Measurements from ENCODE around the gene RCBTB2. TPM values are rescaled to one million over a fixed set of nuclear protein-coding genes. Genes with fewer than 3 reads are reported as not detected.

The RCBTB2 gene
- total RNA-seq, 1 donor from 2014 or later, result 14.7 TPM

- intact Hi-C loops (cut with DNase I), result no loop called here
- DNase-seq (ENCODE audit: extremely low spot score in 2 of 2), result no peak
- no peak overlapping the region for H3K4me3 ChIP-seq
- H3K4me1 ChIP-seq, result no peaks in the 10 kb centered on the region
- no peaks in the 10 kb centered on the region for H3K27me3 ChIP-seq
- peaks cover 7% of the 10 kb centered on the region for H3K9me3 ChIP-seq
- H3K27ac ChIP-seq, result no peak overlapping the region
- TF ChIP-seq POLR2A (IDR thresholded peaks at IDR 0.05), result no peak
- TF ChIP-seq CTCF (IDR thresholded peaks at IDR 0.05), result no peak
- no peak for TF ChIP-seq POLR2AphosphoS5 (IDR thresholded peaks at IDR 0.05; ENCODE audit: insufficient read depth in 1 of 2, low read depth in 1 of 2)
- H3K36me3 ChIP-seq, result no peaks in the 10 kb centered on the region
Measured at GRCh38 chr13:48555441-48555840, 22.6 kb upstream of the RCBTB2 start.

GRCh38 chr13:48551329-48551728, 18.4 kb upstream of the RCBTB2 start:
- no peak for TF ChIP-seq POLR2AphosphoS5 (IDR thresholded peaks at IDR 0.05; ENCODE audit: insufficient read depth in 1 of 2, low read depth in 1 of 2)
- TF ChIP-seq POLR2A (IDR thresholded peaks at IDR 0.05), result no peak
- no peak for TF ChIP-seq CTCF (IDR thresholded peaks at IDR 0.05)
- Histone ChIP-seq H3K4me1 (no peaks in the 10 kb centered on the region), H3K27me3 (no peaks in the 10 kb centered on the region), H3K27ac (no peak overlapping the region), H3K9me3 (peaks cover 7% of the 10 kb centered on the region), H3K4me3 (no peak overlapping the region), H3K36me3 (no peaks in the 10 kb centered on the region)
- intact Hi-C loops (cut with DNase I), result no loop called here
- no peak for DNase-seq (ENCODE audit: extremely low spot score in 2 of 2)

- intact Hi-C loops (cut with DNase I), result no loop called here
- H3K27me3 ChIP-seq, result no peaks in the 10 kb centered on the region
- no peak overlapping the region for H3K27ac ChIP-seq
- no peaks in the 10 kb centered on the region for H3K36me3 ChIP-seq
- H3K4me1 ChIP-seq, result no peaks in the 10 kb centered on the region
- no peak for DNase-seq (ENCODE audit: extremely low spot score in 2 of 2)
- TF ChIP-seq POLR2AphosphoS5 (IDR thresholded peaks at IDR 0.05; ENCODE audit: insufficient read depth in 1 of 2, low read depth in 1 of 2), result no peak
- no peak for TF ChIP-seq POLR2A (IDR thresholded peaks at IDR 0.05)
- no peak for TF ChIP-seq CTCF (IDR thresholded peaks at IDR 0.05)
- H3K4me3 ChIP-seq, result no peak overlapping the region
- no peaks in the 10 kb centered on the region for H3K9me3 ChIP-seq
Measured at GRCh38 chr13:48549658-48550057, 16.8 kb upstream of the RCBTB2 start.

- DNase-seq (ENCODE audit: extremely low spot score in 2 of 2), result no peak
- Histone ChIP-seq H3K36me3 (no peaks in the 10 kb centered on the region), H3K27me3 (no peaks in the 10 kb centered on the region), H3K4me1 (peaks cover 7% of the 10 kb centered on the region), H3K4me3 (no peak overlapping the region), H3K9me3 (no peaks in the 10 kb centered on the region), H3K27ac (no peak overlapping the region)
- intact Hi-C loops (cut with DNase I), result no loop called here
- no peak for TF ChIP-seq POLR2A (IDR thresholded peaks at IDR 0.05)
- no peak for TF ChIP-seq CTCF (IDR thresholded peaks at IDR 0.05)
- no peak for TF ChIP-seq POLR2AphosphoS5 (IDR thresholded peaks at IDR 0.05; ENCODE audit: insufficient read depth in 1 of 2, low read depth in 1 of 2)
Measured at GRCh38 chr13:48547663-48548092, 14.8 kb upstream of the RCBTB2 start.

GRCh38 chr13:48545608-48546007, 12.7 kb upstream of the RCBTB2 start:
- Histone ChIP-seq H3K27ac (no peak overlapping the region), H3K27me3 (no peaks in the 10 kb centered on the region), H3K4me3 (no peak overlapping the region), H3K4me1 (peaks cover 15% of the 10 kb centered on the region), H3K9me3 (no peaks in the 10 kb centered on the region), H3K36me3 (no peaks in the 10 kb centered on the region)
- DNase-seq (ENCODE audit: extremely low spot score in 2 of 2), result no peak
- intact Hi-C loops (cut with DNase I), result no loop called here
- TF ChIP-seq POLR2AphosphoS5 (IDR thresholded peaks at IDR 0.05; ENCODE audit: insufficient read depth in 1 of 2, low read depth in 1 of 2), result no peak
- no peak for TF ChIP-seq CTCF (IDR thresholded peaks at IDR 0.05)
- TF ChIP-seq POLR2A (IDR thresholded peaks at IDR 0.05), result no peak
